ENCODE measurements around the gene ZNF687.

The ZNF687 gene

GRCh38 chr1:151251656-151252470 is 30.2 kb upstream of the ZNF687 start:
- no peak for TF ChIP-seq ZFX (IDR thresholded peaks at IDR 0.05)
- TF ChIP-seq CTCF (conservative IDR thresholded peaks at IDR 0.05): peak; percentile 94
- no peak overlapping the region for H3K27ac ChIP-seq

- peak within 1 kb of the TSS; percentile 95 for H3K27ac ChIP-seq
- TF ChIP-seq CTCF (conservative IDR thresholded peaks at IDR 0.05): no peak
- peak; percentile 69; the same call in 1 of the 2 replicates for TF ChIP-seq ZFX (IDR thresholded peaks at IDR 0.05)
These were observed 27.6 kb upstream of the ZNF687 start, which contains the start of gene PSMD4 for GRCh38 chr1:151254217-151255213. TSS of gene PSMD4 (plus strand) at chr1:151254734. CDS start at chr1:151254783, 49 bp downstream.

- TF ChIP-seq ZFX (IDR thresholded peaks at IDR 0.05) (no peak), CTCF (conservative IDR thresholded peaks at IDR 0.05) (no peak)
- peak overlapping the region; percentile 95; the same call in 1 of the 2 replicates for H3K27ac ChIP-seq
These were observed 26.7 kb upstream of the ZNF687 start for GRCh38 chr1:151255381-151255780.

GRCh38 chr1:151259351-151259750 is 22.7 kb upstream of the ZNF687 start:
- TF ChIP-seq CTCF (conservative IDR thresholded peaks at IDR 0.05) (no peak), ZFX (IDR thresholded peaks at IDR 0.05) (no peak)

GRCh38 chr1:151265446-151266236 is 16.5 kb upstream of the ZNF687 start:
- TF ChIP-seq ZFX (IDR thresholded peaks at IDR 0.05) (no peak), CTCF (conservative IDR thresholded peaks at IDR 0.05) (no peak)

More at GRCh38 chr1:151259351-151259750, 22.7 kb upstream of the ZNF687 start:
- H3K27ac ChIP-seq: no peak overlapping the region

GRCh38 chr1:151266315-151266714 is 15.8 kb upstream of the ZNF687 start:
- H3K27ac ChIP-seq: no peak overlapping the region
- TF ChIP-seq ZFX (IDR thresholded peaks at IDR 0.05) (no peak), CTCF (conservative IDR thresholded peaks at IDR 0.05) (no peak)

More at GRCh38 chr1:151265446-151266236, 16.5 kb upstream of the ZNF687 start:
- H3K27ac ChIP-seq: no peak overlapping the region

Measured in C4-2B (cell line).